ENCODE results near the gene IL18R1. TPM values are rescaled to one million over a fixed set of nuclear protein-coding genes. Genes with fewer than 3 reads are reported as not detected.

IL18R1 gene
- total and polyA plus RNA-seq, 9 of the 15 experiments (the other 6 are each of a cell fraction or from before 2014, with no cell fraction given), result 0.55 to 10.0 (median 2.5) TPM

DNA sequence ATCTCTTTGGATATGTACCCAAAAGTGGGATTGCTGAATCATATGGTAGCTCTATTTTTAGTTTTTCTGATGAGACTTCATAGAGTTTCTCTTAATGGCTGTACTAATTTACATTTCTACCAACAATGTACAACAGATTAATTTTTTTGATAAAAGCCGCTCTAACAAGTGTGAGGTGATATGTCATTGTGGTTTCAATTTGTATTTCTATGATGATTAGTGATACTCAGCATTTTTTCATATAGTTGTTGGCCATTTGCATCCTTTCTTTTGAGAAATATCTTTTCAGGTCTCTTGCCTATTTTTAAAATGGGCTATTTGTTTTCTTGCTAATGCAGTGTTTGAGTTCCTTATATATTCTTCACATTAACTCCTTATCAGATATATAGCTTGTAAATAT is 71.7 kb downstream of the IL18R1 start (continued):
- no peak for TF ChIP-seq MIER1 (IDR thresholded peaks at IDR 0.05; ENCODE audit: low read depth)
- no peak for TF ChIP-seq ZNF324 (CRISPR knock-in tag; IDR thresholded peaks at IDR 0.05)
- no peak for TF ChIP-seq ZNF696 (CRISPR knock-in tag; conservative IDR thresholded peaks at IDR 0.05)

DNA sequence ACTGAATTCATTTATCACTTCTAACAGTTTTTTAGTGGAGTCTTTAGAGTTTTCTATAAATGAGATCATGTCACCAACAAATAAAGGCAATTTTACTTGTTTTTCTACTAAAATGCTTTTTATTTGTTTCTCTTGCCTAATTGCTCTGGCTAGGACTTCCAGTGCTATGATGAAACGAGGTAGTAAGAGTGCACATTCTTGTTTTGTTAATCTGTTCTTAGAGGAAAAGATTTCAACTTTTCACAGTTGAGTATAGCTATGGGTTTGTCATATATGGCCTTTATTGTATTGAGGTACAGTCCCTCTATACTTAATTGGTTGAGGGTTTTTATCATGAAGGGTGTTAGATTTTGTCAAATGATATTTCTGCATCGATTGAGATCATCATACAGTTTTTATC is 73.0 kb downstream of the IL18R1 start:
- POLR2A ChIA-PET, result interaction anchor here (1.0 kb wide), 1 partner anchor 12 kb away, joined by 3 read pairs; no protein-coding TSS in a partner anchor
- in situ Hi-C loops (cut with MboI) (no loop called here), intact Hi-C loops (cut with micrococcal nuclease) (no loop called here)
- no peak overlapping the region for H3K4me2 ChIP-seq (ENCODE audit: insufficient read depth, low read length)
- H4K20me1 ChIP-seq (replicated peaks; ENCODE audit: control insufficient read depth, insufficient read depth, low read length), result no peaks in the 10 kb centered on the region
- no peak overlapping the region for H3K27ac ChIP-seq (ENCODE audit: extremely low read depth, low read depth, low read length)
- CTCF ChIA-PET (ENCODE audit: low intra/inter-chr PET ratio), result no interaction called here
- FAIRE-seq, result no peak
- no peak for ATAC-seq
- H3K9me3 ChIP-seq (replicated peaks; ENCODE audit: control insufficient read depth, insufficient read depth, low read depth, low read length), result no peaks in the 10 kb centered on the region
- DNase-seq (ENCODE audit: extremely low read depth in 1 of 4, low spot score in 3 of 4), result no peak
- peaks cover 2 to 4% of the 10 kb centered on the region in 2 experiments; a peak in 3 of 5 replicates for H3K4me1 ChIP-seq (replicated peaks in 1 of 2; ENCODE audit: control insufficient read depth in 2 of 2, insufficient read depth in 2 of 2, low read length in 2 of 2)
- WGBS (ENCODE audit: insufficient coverage, low coverage, missing lambda C conversion rate), result 41% methylated on average over 2 of the region's 2 CpGs
- H3K9me1 ChIP-seq (ENCODE audit: control insufficient read depth, insufficient read depth, low read length), result no peaks in the 10 kb centered on the region
- H3K27me3 ChIP-seq (ENCODE audit: control insufficient read depth in 2 of 2, insufficient read depth in 2 of 2, low read length in 2 of 2), result no peaks in the 10 kb centered on the region
- H3K36me3 ChIP-seq (ENCODE audit: control insufficient read depth, insufficient read depth, low read length), result no peaks in the 10 kb centered on the region
- no peak overlapping the region for H2AFZ ChIP-seq (ENCODE audit: low read depth, low read length)
- H3K9ac ChIP-seq (ENCODE audit: insufficient read depth in 1 of 2, low read depth in 2 of 2, low read length in 2 of 2), result no peak overlapping the region
- H3K4me3 ChIP-seq, result no peak overlapping the region
- BruUV-seq (replicated peaks), result no TSS peak
- no peaks in the 10 kb centered on the region for H3K79me2 ChIP-seq (ENCODE audit: control insufficient read depth, insufficient read depth, low read length)
- TF ChIP-seq NFE2L1 (tag; IDR thresholded peaks at IDR 0.05; ENCODE audit: borderline replicate concordance, low read depth) (no peak), NFIC (IDR thresholded peaks at IDR 0.05) (no peak), TCF7 (IDR thresholded peaks at IDR 0.05; ENCODE audit: borderline replicate concordance) (no peak), HNRNPLL (IDR thresholded peaks at IDR 0.05; ENCODE audit: low read depth, low read length, poor library complexity, severe bottlenecking) (no peak), RAD51 (IDR thresholded peaks at IDR 0.05; ENCODE audit: borderline replicate concordance, low read depth) (no peak), BRD9 (IDR thresholded peaks at IDR 0.05; ENCODE audit: low read depth, partially characterized antibody) (no peak), DNMT1 (IDR thresholded peaks at IDR 0.05) (no peak), NFXL1 (CRISPR knock-in tag; IDR thresholded peaks at IDR 0.05) (no peak), CEBPG (CRISPR knock-in tag; IDR thresholded peaks at IDR 0.05) (no peak), CEBPG (tag; conservative IDR thresholded peaks at IDR 0.05 in 1 of 2, IDR thresholded peaks at IDR 0.05 in 1 of 2) (peak in 1 of 2 experiments; percentile 76; a peak in 2 of 4 replicates), CREB1 (IDR thresholded peaks at IDR 0.05) (no peak), CREB1 (CRISPR knock-in tag; IDR thresholded peaks at IDR 0.05) (no peak), SIN3B (IDR thresholded peaks at IDR 0.05; ENCODE audit: low read depth) (no peak)
- TF ChIP-seq, protein P1, sequence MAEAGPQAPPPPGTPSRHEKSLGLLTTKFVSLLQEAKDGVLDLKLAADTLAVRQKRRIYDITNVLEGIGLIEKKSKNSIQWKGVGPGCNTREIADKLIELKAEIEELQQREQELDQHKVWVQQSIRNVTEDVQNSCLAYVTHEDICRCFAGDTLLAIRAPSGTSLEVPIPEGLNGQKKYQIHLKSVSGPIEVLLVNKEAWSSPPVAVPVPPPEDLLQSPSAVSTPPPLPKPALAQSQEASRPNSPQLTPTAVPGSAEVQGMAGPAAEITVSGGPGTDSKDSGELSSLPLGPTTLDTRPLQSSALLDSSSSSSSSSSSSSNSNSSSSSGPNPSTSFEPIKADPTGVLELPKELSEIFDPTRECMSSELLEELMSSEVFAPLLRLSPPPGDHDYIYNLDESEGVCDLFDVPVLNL (CRISPR knock-in tag; IDR thresholded peaks at IDR 0.05; ENCODE audit: low read depth), result no peak
- TF ChIP-seq, protein P2, sequence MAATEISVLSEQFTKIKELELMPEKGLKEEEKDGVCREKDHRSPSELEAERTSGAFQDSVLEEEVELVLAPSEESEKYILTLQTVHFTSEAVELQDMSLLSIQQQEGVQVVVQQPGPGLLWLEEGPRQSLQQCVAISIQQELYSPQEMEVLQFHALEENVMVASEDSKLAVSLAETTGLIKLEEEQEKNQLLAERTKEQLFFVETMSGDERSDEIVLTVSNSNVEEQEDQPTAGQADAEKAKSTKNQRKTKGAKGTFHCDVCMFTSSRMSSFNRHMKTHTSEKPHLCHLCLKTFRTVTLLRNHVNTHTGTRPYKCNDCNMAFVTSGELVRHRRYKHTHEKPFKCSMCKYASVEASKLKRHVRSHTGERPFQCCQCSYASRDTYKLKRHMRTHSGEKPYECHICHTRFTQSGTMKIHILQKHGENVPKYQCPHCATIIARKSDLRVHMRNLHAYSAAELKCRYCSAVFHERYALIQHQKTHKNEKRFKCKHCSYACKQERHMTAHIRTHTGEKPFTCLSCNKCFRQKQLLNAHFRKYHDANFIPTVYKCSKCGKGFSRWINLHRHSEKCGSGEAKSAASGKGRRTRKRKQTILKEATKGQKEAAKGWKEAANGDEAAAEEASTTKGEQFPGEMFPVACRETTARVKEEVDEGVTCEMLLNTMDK (IDR thresholded peaks at IDR 0.05; ENCODE audit: borderline replicate concordance, insufficient read depth, low read depth, low read length, poor library complexity, severe bottlenecking), result no peak
- TF ChIP-seq, protein P3, sequence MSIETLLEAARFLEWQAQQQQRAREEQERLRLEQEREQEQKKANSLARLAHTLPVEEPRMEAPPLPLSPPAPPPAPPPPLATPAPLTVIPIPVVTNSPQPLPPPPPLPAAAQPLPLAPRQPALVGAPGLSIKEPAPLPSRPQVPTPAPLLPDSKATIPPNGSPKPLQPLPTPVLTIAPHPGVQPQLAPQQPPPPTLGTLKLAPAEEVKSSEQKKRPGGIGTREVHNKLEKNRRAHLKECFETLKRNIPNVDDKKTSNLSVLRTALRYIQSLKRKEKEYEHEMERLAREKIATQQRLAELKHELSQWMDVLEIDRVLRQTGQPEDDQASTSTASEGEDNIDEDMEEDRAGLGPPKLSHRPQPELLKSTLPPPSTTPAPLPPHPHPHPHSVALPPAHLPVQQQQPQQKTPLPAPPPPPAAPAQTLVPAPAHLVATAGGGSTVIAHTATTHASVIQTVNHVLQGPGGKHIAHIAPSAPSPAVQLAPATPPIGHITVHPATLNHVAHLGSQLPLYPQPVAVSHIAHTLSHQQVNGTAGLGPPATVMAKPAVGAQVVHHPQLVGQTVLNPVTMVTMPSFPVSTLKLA (conservative IDR thresholded peaks at IDR 0.05), result no peak

Measured in K562 (cell line).